Stimulated activated CD8-positive, alpha-beta memory T cell treated with anti-CD3 and anti-CD28 coated beads, Interleukin-2, amount 100 ng/mL, for 1 hour (primary cell): ENCODE data around the gene SKIC3.

Source experiments
- DNase-seq, 2 donors: peaks; one replicate each; pipeline ENCODE4 v3.0.0-alpha.2; 2020; ENCODE audit warnings: low read depth in 2 of 2

SKIC3 gene

DNA sequence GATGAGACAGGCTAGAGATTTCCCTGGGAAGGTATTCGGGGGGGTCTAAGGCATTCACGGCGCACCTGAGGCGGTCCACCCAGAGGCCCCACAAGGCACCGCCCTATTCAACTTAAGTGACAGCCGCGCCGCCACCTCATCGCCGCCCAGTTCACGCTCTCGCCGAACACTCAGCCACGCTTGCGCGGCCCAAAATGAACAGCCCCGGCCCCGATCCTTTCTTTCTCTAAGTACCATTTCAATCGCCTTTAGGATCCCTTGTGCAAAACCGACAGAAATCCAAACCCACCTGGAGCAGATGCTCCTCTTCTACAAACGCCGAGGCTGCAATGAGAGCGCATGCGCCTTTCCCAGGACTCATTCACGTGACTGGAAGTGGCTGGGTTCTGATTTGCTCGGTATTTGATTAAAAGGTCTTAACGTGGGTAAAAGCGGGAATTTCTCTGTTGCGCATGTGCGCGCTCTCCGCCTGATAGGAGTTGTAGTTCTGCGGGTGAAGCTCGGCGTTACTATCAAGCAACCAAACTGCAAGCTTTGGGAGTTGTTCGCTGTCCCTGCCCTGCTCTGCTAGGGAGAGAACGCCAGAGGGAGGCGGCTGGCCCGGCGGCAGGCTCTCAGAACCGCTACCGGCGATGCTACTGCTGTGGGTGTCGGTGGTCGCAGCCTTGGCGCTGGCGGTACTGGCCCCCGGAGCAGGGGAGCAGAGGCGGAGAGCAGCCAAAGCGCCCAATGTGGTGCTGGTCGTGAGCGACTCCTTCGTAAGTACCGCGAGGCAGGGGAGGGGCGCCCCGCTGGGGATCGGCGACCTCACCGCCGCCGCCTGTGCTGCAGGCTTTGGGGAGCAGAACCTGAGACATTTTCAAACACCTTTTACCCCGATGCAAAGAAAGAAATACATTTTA, at the start of gene SKIC3, which contains the start of gene ARSK:
Gene SKIC3, minus strand, starts transcription at position 331 of the 902 bp plus-strand sequence. CDS start 7,827 bp downstream, outside the sequence.
Gene ARSK, plus strand, starts transcription at position 455 of the 902 bp plus-strand sequence. Its CDS starts 178 bp downstream, at position 633.
- peak; percentile 77 to 84 for DNase-seq

DNA sequence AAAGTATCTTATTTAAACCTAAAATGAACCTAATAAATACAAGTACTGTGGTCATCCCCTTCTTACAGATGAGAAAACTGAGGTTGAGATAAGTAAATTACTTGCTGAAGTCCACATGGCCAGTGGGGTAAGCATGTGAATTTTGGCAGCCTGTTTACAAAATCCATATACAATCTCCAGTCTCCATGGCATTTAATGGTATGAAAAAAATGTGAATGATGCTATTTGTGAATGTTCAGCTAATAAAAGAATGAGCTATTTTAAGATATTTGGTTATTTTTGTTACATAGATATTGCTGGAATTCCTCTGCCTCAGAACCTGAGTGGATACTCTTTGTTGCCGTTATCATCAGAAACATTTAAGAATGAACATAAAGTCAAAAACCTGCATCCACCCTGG, 45.8 kb upstream of the SKIC3 start:
- no peak for DNase-seq

GRCh38 chr5:95599252-95599651, 44.5 kb upstream of the SKIC3 start:
- DNase-seq, result no peak

GRCh38 chr5:95595289-95595931, 40.6 kb upstream of the SKIC3 start:
- no peak for DNase-seq

DNA sequence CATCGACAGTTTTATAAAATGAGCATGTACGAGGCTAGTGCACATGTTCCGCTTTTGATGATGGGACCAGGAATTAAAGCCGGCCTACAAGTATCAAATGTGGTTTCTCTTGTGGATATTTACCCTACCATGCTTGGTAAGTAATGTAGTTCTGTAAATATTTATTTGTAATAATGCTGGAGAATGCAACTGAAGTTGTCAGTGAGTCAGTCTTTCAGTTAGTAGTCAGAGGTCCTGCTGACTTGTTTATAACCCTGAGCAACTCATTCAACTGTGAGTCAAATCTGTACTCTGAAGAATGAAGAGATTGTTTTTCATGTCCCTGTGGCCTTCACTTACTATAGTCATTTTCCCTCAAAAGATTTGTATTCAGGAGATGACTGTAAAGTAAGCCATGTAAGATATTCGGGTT, 36.7 kb upstream of the SKIC3 start:
- no peak for DNase-seq

GRCh38 chr5:95590880-95591279, 36.1 kb upstream of the SKIC3 start:
- DNase-seq, result no peak

- DNase-seq, result no peak
Measured at GRCh38 chr5:95583992-95584391, 29.2 kb upstream of the SKIC3 start.

DNA sequence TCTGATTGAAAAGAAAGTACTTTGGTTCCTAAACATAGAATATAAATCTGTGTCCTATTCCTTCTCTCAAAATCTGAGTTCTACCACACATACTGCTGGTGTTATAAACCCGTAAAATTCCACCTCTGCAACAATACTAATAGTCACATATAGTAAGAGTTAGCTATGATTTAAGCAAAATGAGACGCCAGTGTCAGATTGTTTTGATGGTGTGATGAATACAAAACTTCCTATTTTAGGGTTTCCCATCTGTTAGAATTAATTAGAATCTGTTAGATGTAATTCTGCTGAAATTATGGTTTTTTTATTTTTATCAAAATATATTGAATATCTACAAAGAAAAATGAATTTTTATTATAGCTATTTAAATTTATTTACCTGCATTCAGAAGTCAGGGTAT, 26.8 kb upstream of the SKIC3 start:
- DNase-seq, result no peak

DNA sequence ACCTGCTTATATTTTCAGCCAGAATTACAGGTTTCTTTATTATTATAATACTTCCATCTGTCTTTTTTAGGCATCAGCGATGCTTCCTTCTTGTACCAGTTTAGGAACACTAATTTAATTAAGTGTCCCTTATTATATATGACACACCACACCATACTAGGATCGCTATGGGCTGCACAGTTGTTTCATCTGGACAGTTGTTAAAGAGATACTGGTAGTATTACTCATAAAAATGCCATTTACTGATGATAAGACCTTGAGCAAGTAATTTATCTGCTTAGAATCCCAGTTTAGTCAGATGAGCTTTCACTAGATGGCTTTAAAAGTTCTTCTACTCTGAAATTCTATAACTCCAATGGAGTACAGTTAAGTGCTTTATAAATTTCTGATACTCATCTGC, 17.2 kb upstream of the SKIC3 start:
- no peak for DNase-seq

GRCh38 chr5:95565280-95565920, 10.6 kb upstream of the SKIC3 start:
- DNase-seq, result no peak

- no peak for DNase-seq
Measured at GRCh38 chr5:95564450-95564849, 9.7 kb upstream of the SKIC3 start.

DNA sequence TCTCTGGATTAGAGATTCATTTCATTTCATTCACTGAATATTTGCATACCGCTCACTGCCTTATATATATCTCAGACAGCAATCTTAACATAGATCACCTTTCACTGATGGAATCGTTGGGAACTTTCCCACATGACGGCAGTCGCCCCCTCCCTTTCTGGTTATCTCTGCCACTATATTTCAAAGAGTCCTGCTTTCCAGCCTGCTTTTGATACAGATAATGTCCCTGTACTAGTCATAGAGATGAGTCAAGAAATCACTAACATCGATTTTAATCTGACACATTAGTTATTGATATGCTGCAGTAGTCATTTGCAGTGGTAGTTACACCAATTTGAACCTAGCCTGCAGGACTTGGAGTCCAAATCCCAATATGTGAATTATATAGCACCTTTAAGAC, 8.6 kb upstream of the SKIC3 start:
- no peak for DNase-seq

DNA sequence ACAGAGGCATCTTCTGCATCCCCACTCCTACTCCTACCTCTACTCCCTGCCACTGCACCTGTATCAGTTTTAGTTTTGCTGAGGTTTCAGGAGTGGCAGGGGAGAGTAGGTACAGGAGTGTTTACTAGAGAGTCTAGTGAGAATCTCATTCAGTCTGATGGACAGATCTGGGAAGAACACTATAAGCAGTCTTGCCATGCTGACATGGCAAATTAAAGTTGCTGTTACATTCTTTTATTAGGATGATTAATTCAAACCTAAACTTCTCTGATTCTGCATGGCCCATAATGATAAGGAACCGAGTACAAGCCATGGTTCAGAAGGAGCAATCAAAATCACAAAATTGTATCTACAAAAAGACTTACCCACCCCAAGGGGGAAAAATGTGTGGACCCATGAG, 7.5 kb upstream of the SKIC3 start:
- DNase-seq, result no peak

DNA sequence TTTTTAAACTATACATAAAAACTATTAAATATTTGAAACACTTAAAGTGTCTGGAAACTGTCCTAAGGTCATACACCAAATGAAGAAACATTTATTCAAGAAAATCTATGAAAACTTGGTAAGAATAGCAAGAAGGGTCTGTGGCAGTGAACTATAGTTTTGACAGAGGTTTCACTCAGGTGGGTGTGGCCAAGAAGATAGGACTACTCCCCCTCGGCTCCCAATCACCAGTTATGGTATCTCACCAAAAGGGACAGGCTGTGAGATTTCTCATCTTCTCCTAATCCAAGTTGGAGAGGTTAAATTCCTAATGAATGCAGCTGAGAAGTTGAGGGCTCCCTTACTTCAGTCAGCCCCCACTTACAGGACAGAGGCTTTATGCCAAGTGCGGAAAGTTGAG, 3.1 kb upstream of the SKIC3 start:
- DNase-seq, result no peak

DNA sequence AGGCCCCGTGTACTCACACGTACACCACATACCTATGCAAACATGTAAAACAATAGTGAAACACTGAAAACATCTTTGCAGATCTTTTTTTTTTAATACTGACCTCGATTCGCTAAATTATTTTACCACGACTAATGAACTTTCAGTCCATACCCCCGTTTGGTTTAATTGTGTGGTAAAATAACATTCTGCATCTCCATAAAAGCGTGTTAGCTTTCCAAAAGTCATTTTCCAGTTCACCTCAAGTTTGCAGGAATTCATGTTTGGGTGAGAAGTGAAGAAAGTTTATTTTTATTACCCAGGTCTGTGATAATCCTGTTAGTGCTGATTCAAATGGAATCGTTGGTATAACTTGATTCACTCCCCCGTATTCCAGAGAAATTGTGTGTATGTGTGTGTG, 776 bp upstream of the SKIC3 start:
- DNase-seq, result no peak

DNA sequence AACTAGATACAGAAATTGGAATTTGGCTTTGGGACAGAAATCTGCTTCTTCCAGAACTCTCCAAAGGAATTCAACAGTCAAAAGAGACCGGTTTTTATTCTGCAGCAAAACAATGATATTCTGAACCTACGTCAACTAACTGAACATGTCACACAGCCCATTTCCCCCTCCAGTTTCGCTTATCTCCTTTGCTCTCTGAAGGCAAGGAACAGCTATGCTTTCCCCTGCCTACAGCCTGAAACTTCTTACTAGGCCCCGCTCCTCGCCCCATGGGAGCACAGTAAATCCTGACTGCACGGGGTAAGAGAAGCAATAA, 488 bp downstream of the SKIC3 start:
- no peak for DNase-seq

GRCh38 chr5:95549030-95549429, 5.7 kb downstream of the SKIC3 start:
- no peak for DNase-seq

DNA sequence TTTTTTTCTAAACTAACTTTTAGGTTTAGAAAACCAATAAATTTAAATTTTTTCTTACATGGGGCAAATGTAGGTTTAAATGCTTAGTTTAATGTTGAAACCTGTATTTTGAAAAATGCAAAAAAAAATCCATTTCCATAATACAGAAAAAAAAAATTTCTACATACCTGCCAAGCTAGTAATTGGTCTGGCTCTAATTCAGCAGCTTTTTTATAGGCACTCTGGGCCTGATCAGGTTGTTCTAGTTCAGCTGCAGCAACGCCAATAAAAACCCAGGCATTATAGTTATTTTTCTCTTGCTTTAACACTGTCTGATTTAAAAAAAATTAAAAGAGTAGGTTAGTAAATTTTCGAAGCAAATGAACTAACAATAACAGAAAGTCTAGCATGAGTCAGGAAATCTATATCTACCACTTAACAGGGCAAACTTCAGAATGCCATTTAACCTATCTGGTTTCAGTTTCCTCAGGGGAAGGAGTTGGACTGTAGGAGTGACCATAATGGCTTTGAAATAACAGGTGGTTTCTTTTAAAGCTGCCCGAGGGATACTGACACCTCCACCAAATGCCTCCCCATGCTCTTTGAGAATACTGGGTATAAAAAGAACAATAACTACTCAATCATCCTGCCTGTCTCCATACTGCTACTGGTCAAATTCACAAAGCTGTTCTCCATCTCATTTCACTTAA, 11.6 kb downstream of the SKIC3 start:
- no peak for DNase-seq

GRCh38 chr5:95537501-95537900, 17.3 kb downstream of the SKIC3 start:
- no peak for DNase-seq

DNA sequence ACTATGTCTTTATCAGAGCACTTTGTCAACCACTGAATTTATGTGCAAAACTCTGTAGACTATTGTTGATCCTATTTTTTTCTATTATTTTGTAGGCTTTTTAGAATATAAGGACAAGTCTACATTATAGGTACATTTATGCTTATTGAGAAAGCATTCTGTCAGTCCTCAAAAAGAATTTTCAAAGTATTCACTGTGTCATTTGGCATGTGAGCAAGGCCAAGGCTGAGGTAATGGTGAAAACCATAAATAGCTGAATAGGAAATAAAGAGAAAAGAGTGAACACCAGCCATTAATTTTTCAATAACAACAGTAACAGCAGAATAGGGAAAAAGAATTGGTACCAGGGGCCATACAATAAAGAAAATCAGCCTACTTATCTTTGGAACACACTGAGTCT, 21.0 kb downstream of the SKIC3 start:
- no peak for DNase-seq

DNA sequence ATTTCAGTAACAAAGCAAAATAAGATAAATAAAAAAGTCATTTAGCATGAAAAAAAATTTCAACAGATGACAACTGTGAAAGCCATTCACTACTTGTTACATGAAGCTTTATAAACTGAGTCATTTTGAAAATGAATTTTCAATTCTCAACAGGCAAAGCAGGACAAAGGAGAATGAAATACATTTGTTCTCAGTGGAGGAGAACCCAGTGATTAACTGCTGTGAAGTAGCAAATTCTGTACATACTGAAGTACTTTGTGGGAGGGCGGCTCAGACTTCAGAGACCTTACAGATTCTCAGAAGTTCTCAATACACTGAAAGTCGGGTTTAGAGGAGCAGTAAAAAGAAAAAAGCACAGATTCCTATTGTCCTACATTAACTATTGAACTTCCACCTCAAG, 21.7 kb downstream of the SKIC3 start:
- no peak for DNase-seq

DNA sequence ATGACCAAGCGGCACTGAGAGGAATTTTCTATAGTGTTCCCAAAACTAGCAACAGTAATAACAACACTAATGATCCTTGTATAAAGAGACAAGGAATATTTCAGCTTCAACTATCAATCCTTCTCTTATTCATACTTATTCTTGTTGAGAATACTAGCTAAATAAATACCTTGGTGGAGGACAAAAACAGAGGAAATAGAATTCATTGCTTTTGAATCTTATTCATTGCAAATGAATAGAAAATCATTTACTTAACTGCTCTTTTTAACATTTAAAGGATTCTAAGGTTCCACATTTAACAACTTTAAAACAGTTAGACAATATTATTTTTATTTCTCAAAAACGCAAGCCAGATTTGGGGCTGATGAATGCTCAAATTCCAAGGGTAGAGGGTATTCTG, 22.4 kb downstream of the SKIC3 start:
- DNase-seq, result no peak
